MCF 10A (cell line): Measurements from ENCODE around the gene PRRX2. TPM values are rescaled to one million over a fixed set of nuclear protein-coding genes. Genes with fewer than 3 reads are reported as not detected.
"Not testable (repeated sequence)": the region's sequence is repeated elsewhere in the genome, so short reads cannot be mapped to it uniquely, and the experiment has no call there.

ENCODE experiments used
- BruUV-seq: library from RNA; stranded (reverse); fragments of 400-500 nt; replicated peaks from 2 replicates; lab custom pipeline; 2021; lab: Mats Ljungman, UMichigan
- CTCF ChIA-PET: fragments of 300-600 bp; sonication (Branson Sonifier 250); formaldehyde crosslinking; extraction: SDS; loops from one replicate; lab custom pipeline; 2021; ENCODE audit warnings: antibody characterized with exemption, inconsistent platforms; lab: Yijun Ruan, JAX
- POLR2A ChIA-PET: fragments of 300-600, 350-650 bp; sonication (Branson Sonifier 250); formaldehyde crosslinking; extraction: SDS; loops from one replicate; lab custom pipeline; 2020; ENCODE audit warnings: antibody characterized with exemption, inconsistent platforms; lab: Yijun Ruan, JAX
- DNase-seq: peaks from one replicate; pipeline ENCODE4 v3.0.0-alpha.2; 2018; ENCODE audit not compliant: unreplicated experiment
- H3K27ac Mint-ChIP-seq: one replicate; pipeline ENCODE4 v1.8.0; 2022; ENCODE audit warnings: mild to moderate bottlenecking, low read depth, mixed read lengths; ENCODE audit not compliant: unreplicated experiment
- H3K27me3 Mint-ChIP-seq: one replicate; pipeline ENCODE4 v1.8.0; 2022; ENCODE audit warnings: mixed read lengths; ENCODE audit not compliant: insufficient read depth, unreplicated experiment
- H3K36me3 Mint-ChIP-seq: one replicate; pipeline ENCODE4 v1.8.0; 2022; ENCODE audit warnings: mild to moderate bottlenecking, moderate library complexity, mixed read lengths; ENCODE audit not compliant: insufficient read depth, unreplicated experiment
- H3K4me1 Mint-ChIP-seq: one replicate; pipeline ENCODE4 v1.8.0; 2022; ENCODE audit warnings: mixed read lengths; ENCODE audit not compliant: insufficient read depth, unreplicated experiment
- H3K4me3 Mint-ChIP-seq: one replicate; pipeline ENCODE4 v1.8.0; 2022; ENCODE audit warnings: mild to moderate bottlenecking, moderate library complexity, mixed read lengths; ENCODE audit not compliant: unreplicated experiment
- H3K9me3 Mint-ChIP-seq: one replicate; pipeline ENCODE4 v1.8.0; 2022; ENCODE audit warnings: mixed read lengths; ENCODE audit not compliant: unreplicated experiment
- intact Hi-C: fragments of 100-400 bp; cut with micrococcal nuclease; formaldehyde crosslinking; loops from 2 replicates; pipeline ENCODE4 v1.14.1; 2022
- total RNA-seq: library from RNA; stranded (reverse); gene quantifications from 2 replicates; pipeline ENCODE4 v1.2.3, GENCODE V29; 2022
- TF ChIP-seq, protein P1 (sequence below): fragments of 200-600 bp; IDR thresholded peaks from one replicate; pipeline ENCODE4 v1.8.0; 2022; ENCODE audit warnings: antibody characterized with exemption, mild to moderate bottlenecking; ENCODE audit not compliant: unreplicated experiment

PRRX2 gene
- total RNA-seq, 1 experiment from 2014 or later, result not detected

DNA sequence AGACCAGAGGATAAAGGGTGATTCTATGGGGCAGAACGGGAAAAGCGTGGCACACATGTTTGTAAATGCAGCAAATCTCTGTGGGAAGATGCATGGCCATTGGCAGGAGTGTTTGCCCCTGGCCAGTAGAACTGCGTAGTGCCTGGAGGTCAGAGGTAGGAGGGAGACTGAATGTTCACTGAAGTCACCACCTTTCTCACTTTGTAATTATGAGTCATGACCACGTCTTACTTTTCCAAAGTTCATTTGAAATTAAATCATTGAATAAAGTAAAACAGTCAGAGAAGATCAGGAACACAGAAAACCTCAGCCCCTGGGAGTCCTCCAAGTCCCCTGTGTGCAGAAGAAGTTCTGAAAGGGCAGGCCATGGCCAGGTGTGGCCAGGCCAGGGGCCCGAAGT, 82.8 kb downstream of the PRRX2 start:
- Mint-ChIP-seq H3K4me3 (peak overlapping the region; percentile 21), H3K27me3 (no peaks in the 10 kb centered on the region), H3K27ac (peak overlapping the region; percentile 82), H3K9me3 (no peaks in the 10 kb centered on the region), H3K36me3 (peaks cover 67% of the 10 kb centered on the region), H3K4me1 (peaks cover 38% of the 10 kb centered on the region)
- BruUV-seq, result no TSS peak
- peak; percentile 69 for DNase-seq
- intact Hi-C loops, result no loop called here
- ChIA-PET CTCF (interaction anchor here (0.6 to 5.3 kb wide), 6 partner anchors 9 to 42 kb away, joined by 3 to 55 read pairs (median 19); no protein-coding TSS in a partner anchor), POLR2A (interaction anchor here (0.7 to 8.9 kb wide), 5 partner anchors 8 to 260 kb away, joined by 3 to 293 read pairs (median 62); no protein-coding TSS in a partner anchor)
- TF ChIP-seq, protein P1, sequence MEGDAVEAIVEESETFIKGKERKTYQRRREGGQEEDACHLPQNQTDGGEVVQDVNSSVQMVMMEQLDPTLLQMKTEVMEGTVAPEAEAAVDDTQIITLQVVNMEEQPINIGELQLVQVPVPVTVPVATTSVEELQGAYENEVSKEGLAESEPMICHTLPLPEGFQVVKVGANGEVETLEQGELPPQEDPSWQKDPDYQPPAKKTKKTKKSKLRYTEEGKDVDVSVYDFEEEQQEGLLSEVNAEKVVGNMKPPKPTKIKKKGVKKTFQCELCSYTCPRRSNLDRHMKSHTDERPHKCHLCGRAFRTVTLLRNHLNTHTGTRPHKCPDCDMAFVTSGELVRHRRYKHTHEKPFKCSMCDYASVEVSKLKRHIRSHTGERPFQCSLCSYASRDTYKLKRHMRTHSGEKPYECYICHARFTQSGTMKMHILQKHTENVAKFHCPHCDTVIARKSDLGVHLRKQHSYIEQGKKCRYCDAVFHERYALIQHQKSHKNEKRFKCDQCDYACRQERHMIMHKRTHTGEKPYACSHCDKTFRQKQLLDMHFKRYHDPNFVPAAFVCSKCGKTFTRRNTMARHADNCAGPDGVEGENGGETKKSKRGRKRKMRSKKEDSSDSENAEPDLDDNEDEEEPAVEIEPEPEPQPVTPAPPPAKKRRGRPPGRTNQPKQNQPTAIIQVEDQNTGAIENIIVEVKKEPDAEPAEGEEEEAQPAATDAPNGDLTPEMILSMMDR, result no peak

DNA sequence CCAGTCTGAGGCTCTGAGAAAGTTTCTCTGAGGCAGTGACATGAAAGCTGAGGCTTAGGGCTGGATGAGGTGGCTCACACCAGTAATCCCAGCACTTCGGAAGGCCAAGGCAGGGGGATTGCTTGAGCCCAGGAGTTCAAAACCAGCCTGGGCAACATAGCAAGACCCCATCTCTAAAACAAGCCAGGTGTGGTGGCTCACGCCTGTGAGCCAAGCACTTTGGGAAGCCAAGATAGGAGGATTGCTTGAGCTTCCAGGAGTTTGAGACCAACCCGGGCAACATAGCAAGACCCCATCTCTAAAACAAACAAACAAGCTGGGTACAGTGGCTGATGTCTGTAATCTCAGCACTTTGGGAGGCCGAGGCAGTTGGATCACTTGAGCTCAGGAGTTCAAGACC, 83.6 kb downstream of the PRRX2 start:
- peak overlapping the region; percentile 82 for H3K27ac Mint-ChIP-seq
- H3K36me3 Mint-ChIP-seq, result peaks cover 59% of the 10 kb centered on the region
- DNase-seq, H3K27me3 Mint-ChIP-seq, BruUV-seq, H3K9me3 Mint-ChIP-seq, H3K4me3 Mint-ChIP-seq, intact Hi-C loops: not testable (repeated sequence)
- H3K4me1 Mint-ChIP-seq, result peaks cover 38% of the 10 kb centered on the region
- ChIA-PET CTCF (interaction anchor here (1.0 to 5.3 kb wide), 7 partner anchors 10 to 41 kb away, joined by 3 to 55 read pairs (median 8); no protein-coding TSS in a partner anchor), POLR2A (interaction anchor here (0.7 to 8.9 kb wide), 7 partner anchors 9 to 609 kb away, joined by 3 to 293 read pairs (median 16); no protein-coding TSS in a partner anchor)

DNA sequence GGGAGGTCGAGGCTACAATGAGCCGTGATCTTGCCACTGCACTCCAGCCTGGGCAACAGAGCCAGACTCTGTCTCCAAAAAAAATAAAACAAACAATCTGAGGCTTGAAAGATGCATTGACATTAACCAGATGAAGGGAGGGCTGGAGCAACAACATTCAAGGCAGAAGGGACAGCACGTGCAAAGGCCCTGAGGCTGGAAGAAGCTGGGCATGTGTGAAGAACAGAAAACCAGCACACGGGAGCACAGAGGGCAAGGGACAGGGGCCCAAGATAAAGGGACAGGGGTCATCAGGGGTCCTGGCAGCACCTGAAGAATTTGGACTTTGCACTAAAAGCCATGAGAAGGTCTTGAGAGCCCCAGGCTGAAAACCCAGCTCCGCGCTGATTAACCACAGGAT, 84.1 kb downstream of the PRRX2 start:
- Mint-ChIP-seq H3K9me3 (no peaks in the 10 kb centered on the region), H3K27ac (peak overlapping the region; percentile 82), H3K27me3 (no peaks in the 10 kb centered on the region), H3K4me1 (peaks cover 38% of the 10 kb centered on the region), H3K36me3 (peaks cover 54% of the 10 kb centered on the region), H3K4me3 (peak overlapping the region; percentile 93)
- no TSS peak for BruUV-seq
- ChIA-PET CTCF (interaction anchor here (0.6 to 5.3 kb wide), 8 partner anchors 11 to 103 kb away, joined by 3 to 55 read pairs (median 6); no protein-coding TSS in a partner anchor), POLR2A (interaction anchor here (0.6 to 8.9 kb wide), 13 partner anchors 9 to 610 kb away, joined by 3 to 293 read pairs (median 3); no protein-coding TSS in a partner anchor)
- no peak for DNase-seq
- intact Hi-C loops, result no loop called here
- TF ChIP-seq, protein P1, result no peak

DNA sequence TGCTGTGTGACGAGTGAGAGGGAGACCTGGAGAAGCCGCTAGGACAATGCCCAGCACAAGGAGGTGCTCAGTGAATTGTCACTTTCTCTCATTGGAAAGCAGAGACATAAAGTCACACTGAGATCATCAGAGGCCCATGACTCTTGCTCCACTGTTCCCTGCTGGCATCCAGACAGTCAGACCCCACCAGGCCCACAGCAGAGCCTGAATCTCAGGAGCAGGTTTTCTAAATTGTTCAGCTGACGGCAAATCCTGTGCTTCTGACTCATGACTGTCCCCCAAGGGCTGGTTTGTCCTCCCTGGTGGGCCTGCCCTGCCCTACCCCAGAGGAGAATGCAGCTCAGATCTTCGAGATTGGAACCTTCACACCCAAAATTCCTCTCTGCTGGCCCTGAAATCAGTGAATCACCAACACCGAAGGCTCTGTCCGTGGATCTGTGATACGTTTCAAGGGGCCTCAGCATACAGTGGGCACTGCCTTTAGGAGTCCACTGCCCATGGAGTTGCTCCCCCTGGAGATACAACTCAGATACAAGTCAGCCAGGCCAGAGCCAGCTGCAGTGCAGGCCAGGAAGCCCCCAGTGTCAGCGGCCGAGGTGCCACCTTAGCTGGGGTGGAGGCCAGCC, 84.7 kb downstream of the PRRX2 start:
- POLR2A ChIA-PET, result interaction anchor here (0.6 to 8.9 kb wide), 12 partner anchors 10 to 610 kb away, joined by 3 to 293 read pairs (median 4); no protein-coding TSS in a partner anchor
- intact Hi-C loops, result no loop called here
- no TSS peak for BruUV-seq
- peak; percentile 77 for DNase-seq
- Mint-ChIP-seq H3K4me1 (peaks cover 38% of the 10 kb centered on the region), H3K27ac (peak overlapping the region; percentile 82), H3K36me3 (peaks cover 49% of the 10 kb centered on the region), H3K9me3 (no peaks in the 10 kb centered on the region), H3K27me3 (no peaks in the 10 kb centered on the region), H3K4me3 (peak overlapping the region; percentile 93)
- TF ChIP-seq, protein P1, result no peak
- CTCF ChIA-PET, result interaction anchor here (0.6 to 5.3 kb wide), 11 partner anchors 9 to 106 kb away, joined by 3 to 55 read pairs (median 4); no protein-coding TSS in a partner anchor
